MM.1S (cell line): ENCODE data around the gene ACTRT3.

Source experiments
- CTCF ChIP-seq: fragments of 300-600 bp; sonication (generic); IDR thresholded peaks from 2 replicates; pipeline ENCODE4 v1.5.1; 2016; ENCODE audit warnings: antibody characterized with exemption, low read length, mixed read lengths
- EZH2 ChIP-seq: fragments of 300-600 bp; sonication (generic); optimal IDR thresholded peaks from 2 replicates; pipeline ENCODE3; 2017; ENCODE audit warnings: low read depth, mild to moderate bottlenecking, antibody characterized with exemption, low read length, mixed read lengths
- EZH2phosphoT487 ChIP-seq: fragments of 300-600 bp; sonication (generic); IDR thresholded peaks from 2 replicates; pipeline ENCODE4 v1.6.1; 2018; ENCODE audit warnings: antibody characterized with exemption, low read length

- TF ChIP-seq CTCF = no peak
- TF ChIP-seq EZH2 = no peak
- TF ChIP-seq EZH2phosphoT487 = no peak
Measured at GRCh38 chr3:169790219-169790618, 20.9 kb upstream of the ACTRT3 start.
